GM12878 (cell line): ENCODE measurements around the gene BTC.

ENCODE experiments used
- CREB1 ChIP-seq: IDR thresholded peaks from 2 replicates; pipeline ENCODE4 v1.6.1; 2012; ENCODE audit warnings: low read depth, mild to moderate bottlenecking, inconsistent platforms
- LARP7 ChIP-seq: fragments of 450-650 bp; IDR thresholded peaks from 2 replicates; pipeline ENCODE4 v1.6.1; 2017; ENCODE audit warnings: mild to moderate bottlenecking
- MYC ChIP-seq: IDR thresholded peaks from 2 replicates; pipeline ENCODE4 v1.6.1; 2011; ENCODE audit warnings: mild to moderate bottlenecking, low read length, moderate library complexity, inconsistent platforms; ENCODE audit not compliant: insufficient read depth, insufficient replicate concordance, insufficient read length, severe bottlenecking
- PAX8 ChIP-seq: fragments of 450-650 bp; IDR thresholded peaks from 2 replicates; pipeline ENCODE4 v1.6.1; 2017; ENCODE audit warnings: mild to moderate bottlenecking, moderate library complexity
- POLR2A ChIP-seq: IDR thresholded peaks from 2 replicates; pipeline ENCODE4 v1.6.1; 2011; ENCODE audit warnings: low read depth, mild to moderate bottlenecking, low read length
- RAD21 ChIP-seq: IDR thresholded peaks from 2 replicates; pipeline ENCODE4 v1.6.1; 2011; ENCODE audit warnings: mild to moderate bottlenecking, low read depth, low read length, moderate library complexity; ENCODE audit not compliant: insufficient read depth
- USF2 ChIP-seq: IDR thresholded peaks from 2 replicates; pipeline ENCODE4 v1.6.1; 2011; ENCODE audit warnings: low read depth, low read length, improper control_type of control experiment, borderline replicate concordance
- TF ChIP-seq, protein P1 (sequence below), 3 experiments: IDR thresholded peaks in 2 of 3; conservative IDR thresholded peaks in 1 of 3; 2 replicates each; pipeline ENCODE4 v1.5.1; 2011; ENCODE audit warnings: low read depth in 3 of 3, low read length in 3 of 3, mild to moderate bottlenecking in 3 of 3, control low read depth in 2 of 3, moderate library complexity in 2 of 3, inconsistent platforms in 1 of 3, mixed read lengths in 1 of 3; ENCODE audit not compliant: control insufficient read depth in 2 of 3, insufficient read depth in 1 of 3; ENCODE audit errors: extremely low read depth in 1 of 3

DNA sequence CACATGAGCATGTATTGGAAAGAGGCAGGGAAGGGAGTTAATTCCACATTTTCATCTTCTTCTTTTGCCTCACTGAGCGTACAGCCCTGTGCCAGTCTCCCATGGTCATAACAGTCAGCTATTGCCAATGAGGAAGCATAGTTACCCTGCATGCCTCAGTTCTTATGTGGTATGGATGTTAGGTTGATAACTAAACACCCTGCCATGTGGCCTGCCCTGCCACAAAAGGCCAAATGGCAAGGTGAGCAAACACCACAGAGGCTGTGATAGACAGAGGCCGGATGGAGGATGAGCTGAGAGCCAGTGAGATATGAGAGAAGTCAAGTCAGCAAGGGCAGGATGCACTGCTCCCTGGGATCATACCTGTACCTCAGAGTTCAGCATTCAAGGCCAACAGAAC lies 59.3 kb downstream of the BTC start:
- no peak for TF ChIP-seq CREB1
- TF ChIP-seq USF2: no peak
- TF ChIP-seq POLR2A: no peak
- TF ChIP-seq, protein P1, sequence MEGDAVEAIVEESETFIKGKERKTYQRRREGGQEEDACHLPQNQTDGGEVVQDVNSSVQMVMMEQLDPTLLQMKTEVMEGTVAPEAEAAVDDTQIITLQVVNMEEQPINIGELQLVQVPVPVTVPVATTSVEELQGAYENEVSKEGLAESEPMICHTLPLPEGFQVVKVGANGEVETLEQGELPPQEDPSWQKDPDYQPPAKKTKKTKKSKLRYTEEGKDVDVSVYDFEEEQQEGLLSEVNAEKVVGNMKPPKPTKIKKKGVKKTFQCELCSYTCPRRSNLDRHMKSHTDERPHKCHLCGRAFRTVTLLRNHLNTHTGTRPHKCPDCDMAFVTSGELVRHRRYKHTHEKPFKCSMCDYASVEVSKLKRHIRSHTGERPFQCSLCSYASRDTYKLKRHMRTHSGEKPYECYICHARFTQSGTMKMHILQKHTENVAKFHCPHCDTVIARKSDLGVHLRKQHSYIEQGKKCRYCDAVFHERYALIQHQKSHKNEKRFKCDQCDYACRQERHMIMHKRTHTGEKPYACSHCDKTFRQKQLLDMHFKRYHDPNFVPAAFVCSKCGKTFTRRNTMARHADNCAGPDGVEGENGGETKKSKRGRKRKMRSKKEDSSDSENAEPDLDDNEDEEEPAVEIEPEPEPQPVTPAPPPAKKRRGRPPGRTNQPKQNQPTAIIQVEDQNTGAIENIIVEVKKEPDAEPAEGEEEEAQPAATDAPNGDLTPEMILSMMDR (IDR thresholded peaks at IDR 0.05 in 2 of 3, conservative IDR thresholded peaks at IDR 0.05 in 1 of 3; ENCODE audit: control insufficient read depth in 2 of 3, extremely low read depth in 1 of 3, insufficient read depth in 1 of 3, low read depth in 3 of 3, low read length in 3 of 3): no peak
- no peak for TF ChIP-seq PAX8
- TF ChIP-seq LARP7: no peak
- no peak for TF ChIP-seq RAD21
- TF ChIP-seq MYC: no peak
